HG03060 (cell line): Measurements from ENCODE around the gene GRK5.
A peak's percentile ranks its signal among the peaks of the same experiment; 100 is the strongest.

Experiments
- ATAC-seq: cut with Tn5 transposase; IDR thresholded peaks from one replicate; pipeline ENCODE4 v1.9.1; 2021; ENCODE audit warnings: low read depth, moderate number of reproducible peaks; ENCODE audit not compliant: unreplicated experiment

Gene GRK5

GRCh38 chr10:119353421-119353820, 146.1 kb downstream of the GRK5 start:
- ATAC-seq = no peak

GRCh38 chr10:119355930-119356329, 148.6 kb downstream of the GRK5 start:
- no peak for ATAC-seq

- no peak for ATAC-seq
Measured at GRCh38 chr10:119357412-119358151, 150.2 kb downstream of the GRK5 start.

- no peak for ATAC-seq
Measured at GRCh38 chr10:119358152-119358512, 150.8 kb downstream of the GRK5 start.

- ATAC-seq = no peak
Measured at GRCh38 chr10:119358567-119358966, 151.2 kb downstream of the GRK5 start.

- ATAC-seq = no peak
Measured at GRCh38 chr10:119359025-119359424, 151.7 kb downstream of the GRK5 start.

- no peak for ATAC-seq
Measured at GRCh38 chr10:119360181-119360921, 153.0 kb downstream of the GRK5 start.

- ATAC-seq = no peak
Measured at GRCh38 chr10:119361037-119361436, 153.7 kb downstream of the GRK5 start.

- no peak for ATAC-seq
Measured at GRCh38 chr10:119362122-119362521, 154.8 kb downstream of the GRK5 start.

GRCh38 chr10:119364645-119365600, 157.6 kb downstream of the GRK5 start:
- no peak for ATAC-seq

GRCh38 chr10:119365773-119366599, 158.6 kb downstream of the GRK5 start:
- no peak for ATAC-seq

- no peak for ATAC-seq
Measured at GRCh38 chr10:119367841-119368549, 160.6 kb downstream of the GRK5 start.

- ATAC-seq = no peak
Measured at GRCh38 chr10:119368581-119368980, 161.2 kb downstream of the GRK5 start.

GRCh38 chr10:119368991-119369869, 161.9 kb downstream of the GRK5 start:
- peak; percentile 33 for ATAC-seq

GRCh38 chr10:119370111-119370741, 162.9 kb downstream of the GRK5 start:
- ATAC-seq = no peak

- no peak for ATAC-seq
Measured at GRCh38 chr10:119370972-119371703, 163.8 kb downstream of the GRK5 start.
